Heart left ventricle (tissue), 16 donors: ENCODE measurements around the gene FER1L5. TPM values are rescaled to one million over a fixed set of nuclear protein-coding genes. Genes with fewer than 3 reads are reported as not detected.
A peak's percentile ranks its signal among the peaks of the same experiment; 100 is the strongest.

Source experiments
- ATAC-seq, 4 donors: fragments of 200-7000 bp; cut with Tn5 transposase; one replicate each; pipeline ENCODE4 v1.9.1; 2020 to 2022; ENCODE audit warnings: moderate library complexity in 4 of 4, mild to moderate bottlenecking in 3 of 4, moderate number of reproducible peaks in 1 of 4
- DNase-seq, 5 donors: peaks; one replicate each; pipeline ENCODE4 v3.0.0-alpha.2; 2020
- H3K27ac ChIP-seq, 12 donors: fragments of 200-600 bp; sonication (generic) in 4 of 12; one replicate each; pipeline versions ENCODE4 v1.5.0 to v1.8.0; 2016 to 2022; ENCODE audit warnings: mild to moderate bottlenecking in 2 of 12
- H3K27me3 ChIP-seq, 9 donors: fragments of 200-600 bp; sonication (generic) in 2 of 9; one replicate each; pipeline versions ENCODE4 v1.5.1 to v1.8.0; 2016 to 2022; ENCODE audit warnings: mild to moderate bottlenecking in 3 of 9
- H3K36me3 ChIP-seq, 9 donors: fragments of 200-600 bp; sonication (generic) in 2 of 9; one replicate each; pipeline versions ENCODE4 v1.5.0 to v1.8.0; 2018 to 2022; ENCODE audit warnings: mild to moderate bottlenecking in 2 of 9
- H3K4me1 ChIP-seq, 12 donors: fragments of 200-600 bp; sonication (generic) in 4 of 12; one replicate each; pipeline versions ENCODE4 v1.5.0 to v1.8.0; 2016 to 2022; ENCODE audit warnings: mild to moderate bottlenecking in 3 of 12
- H3K4me3 ChIP-seq, 12 donors: fragments of 200-600 bp; sonication (generic) in 4 of 12; one replicate each; pipeline versions ENCODE4 v1.5.0 to v1.8.0; 2017 to 2022; ENCODE audit warnings: mild to moderate bottlenecking in 9 of 12, moderate library complexity in 4 of 12
- H3K9me3 ChIP-seq, 12 donors: fragments of 200-600 bp; sonication (generic) in 4 of 12; one replicate each; pipeline versions ENCODE4 v1.5.0 to v1.8.0; 2016 to 2022; ENCODE audit warnings: mild to moderate bottlenecking in 1 of 12
- CTCF ChIP-seq, 12 donors: fragments of 200-600 bp; sonication (generic) in 4 of 12; IDR thresholded peaks; one replicate each; pipeline versions ENCODE4 v1.5.0 to v1.8.0; 2018 to 2022; ENCODE audit warnings: antibody characterized with exemption in 12 of 12, mild to moderate bottlenecking in 5 of 12
- POLR2A ChIP-seq, 2 donors: fragments of 450-650 bp; IDR thresholded peaks; one replicate each; pipeline ENCODE4 v1.6.1; 2017; ENCODE audit warnings: antibody characterized with exemption in 2 of 2, mild to moderate bottlenecking in 2 of 2, moderate library complexity in 2 of 2
- WGBS, 4 donors: extraction: QIAGEN DNeasy Blood & Tissue Kit in 2 of 4; methylation state at CpG; one replicate each; pipeline versions ENCODE4 v1.1.5 to v1.1.7; 2013 to 2018; 5-methylcytosine and 5-hydroxymethylcytosine counted together
- intact Hi-C, 10 donors: fragments of 100-400 bp; cut with DNase I; formaldehyde crosslinking; loops; one replicate each; pipeline versions ENCODE4 v1.11.1 to v1.14.2; 2022
- polyA plus RNA-seq, 2 donors: library from polyadenylated mRNA; stranded (reverse); fragments of 200-250 nt; gene quantifications; one replicate each; pipeline ENCODE4 v1.2.3, GENCODE V29; 2013
- total RNA-seq, 9 donors: library from RNA; depleted of rRNA in 2 of 9; stranded (reverse); fragments of >200 nt in 2 of 9; fragmentation: NEBNext Ultra II Directional in 3 of 9; extraction: Animal tissue kit (Norgen Biotek cat#: 25700) in 3 of 9; gene quantifications; one replicate each; pipeline versions ENCODE4 v1.1.0 to v1.2.4, GENCODE V29; 2016 to 2023
- donor health status: ischemic (EF 13 %, LVEDD 7.1; RV severe dilation, severe dysfunction).
- donor health status: healthy with polysubstance abuse.
- donor health status: DM: no; HTN: yes; CAD: no.
- donor health status: DM: no; HTN: no; CAD: no.
- donor health status: ischemic (EF 25% LVEDD 6.9; RV normal size, moderate dysfunction).
- donor health status: ischemic (EF 25% LVEDD 5.7; RV mildly dilated, moderate dysfunction).
- donor health status: healthy.
- donor health status: DM: yes; HTN: yes; CAD: no.
- donor health status: ischemic (EF 35%, LVEDD 5.7; RV mildly dilated, moderate dysfunction).
- donor health status: nonischemic (EF 11% LVEDD 7.7; RV severe dilation, severe dysfunction).
- donor health status: DM: yes; HTN: yes; CAD: no.
- donor health status: PGD.
- donor health status: ischemic (EF 29% LVEDD 5.4; RV normal size, mild dysfunction).
- donor health status: nonischemic (EF 23%, LVEDD 6.1; RV moderate dilation, normal function).

FER1L5 gene
- total and polyA plus RNA-seq, 11 donors: 0.01 to 0.15 (median 0.07) TPM; not detected in 7

DNA sequence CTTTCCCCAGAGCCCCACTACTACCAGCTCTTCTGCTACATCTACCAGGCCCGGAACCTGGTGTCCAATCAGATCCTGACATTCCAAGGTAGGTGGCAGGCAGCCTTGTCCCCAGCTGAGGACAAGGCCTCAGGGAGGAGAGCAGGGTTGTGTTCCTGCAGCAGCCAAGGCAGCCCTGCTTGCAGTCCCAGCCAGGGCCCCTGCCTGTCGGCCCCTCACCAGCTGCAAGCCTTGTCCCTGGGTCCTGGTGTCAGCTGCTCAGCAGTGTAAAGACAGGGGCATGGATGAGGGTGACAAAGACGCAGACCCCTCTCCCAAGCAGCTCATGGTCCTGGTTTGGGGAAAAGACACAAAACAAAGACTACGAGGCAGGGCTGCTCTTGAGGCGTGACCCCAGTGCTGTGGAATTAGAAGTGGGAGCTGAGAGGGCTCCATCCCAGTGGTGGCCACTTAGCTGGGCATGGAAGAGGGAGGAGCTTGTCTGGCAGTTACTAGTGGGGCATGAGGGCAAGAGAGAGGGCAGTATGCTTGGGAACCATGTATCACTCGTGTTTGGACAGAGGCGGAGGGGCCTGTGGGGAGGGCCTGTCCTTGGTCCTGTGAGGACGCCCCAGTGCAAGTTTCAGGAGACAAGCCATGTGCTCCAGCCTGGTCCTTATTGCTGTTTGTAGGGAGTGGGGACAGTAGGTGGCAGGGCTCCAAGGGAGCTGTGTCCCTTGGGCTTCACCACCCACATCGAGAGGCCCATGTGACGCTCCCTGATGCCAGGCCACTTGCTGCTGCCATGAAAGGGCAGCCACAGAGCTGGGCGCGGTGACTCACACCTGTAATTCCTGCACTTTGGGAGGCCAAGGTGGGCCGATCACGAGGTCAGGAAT is 49.8 kb downstream of the FER1L5 start:
- intact Hi-C loops: no loop called here
- H3K27ac ChIP-seq: no peak overlapping the region
- DNase-seq (no peak), ATAC-seq (peak in 2 of 4 donors; percentile 22 to 23)
- H3K4me3 ChIP-seq: no peak overlapping the region
- TF ChIP-seq CTCF (IDR thresholded peaks at IDR 0.05) (no peak), POLR2A (IDR thresholded peaks at IDR 0.05) (no peak)
- 78 to 88% (median 84%) methylated on average over 11 to 14 of the region's 14 CpGs for WGBS, 4 donors
- H3K4me1 ChIP-seq: no peaks in the 10 kb centered on the region
- H3K36me3 ChIP-seq: no peaks in the 10 kb centered on the region
- H3K9me3 ChIP-seq: no peaks in the 10 kb centered on the region
- H3K27me3 ChIP-seq: no peaks in the 10 kb centered on the region

- H3K4me1 ChIP-seq: no peaks in the 10 kb centered on the region
- intact Hi-C loops: no loop called here
- no peak overlapping the region for H3K4me3 ChIP-seq
- no peak overlapping the region for H3K27ac ChIP-seq
- H3K27me3 ChIP-seq: no peaks in the 10 kb centered on the region
- no peak for ATAC-seq
- H3K9me3 ChIP-seq: no peaks in the 10 kb centered on the region
- TF ChIP-seq CTCF (IDR thresholded peaks at IDR 0.05) (no peak), POLR2A (IDR thresholded peaks at IDR 0.05) (no peak)
- H3K36me3 ChIP-seq: no peaks in the 10 kb centered on the region
- DNase-seq: no peak
- WGBS, 4 donors: 81 to 93% (median 86%) methylated on average over 7 to 14 of the region's 14 CpGs
Observed at GRCh38 chr2:96693286-96694200, 51.0 kb downstream of the FER1L5 start.

DNA sequence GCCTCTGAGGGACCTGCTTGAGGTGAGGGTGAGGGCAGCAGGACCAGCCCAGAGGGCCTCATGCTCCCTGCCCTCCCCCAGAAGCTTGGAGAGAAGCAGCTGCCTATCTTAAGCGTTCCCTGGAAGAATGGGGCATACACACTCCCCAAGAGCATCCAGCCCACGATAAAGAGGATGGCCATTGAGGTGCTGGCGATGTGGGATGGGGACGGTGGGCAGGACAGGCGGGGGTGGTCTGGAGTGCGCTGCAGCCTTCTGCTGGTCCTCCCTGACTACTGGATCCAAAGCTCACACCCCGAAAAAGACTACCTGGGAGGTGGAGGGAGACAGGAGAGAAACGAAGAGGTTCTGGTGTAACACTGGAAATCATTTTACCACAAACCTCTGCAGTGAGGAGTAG is 51.7 kb downstream of the FER1L5 start:
- intact Hi-C loops: no loop called here
- WGBS, 4 donors: 88 to 93% (median 90%) methylated on average over 8 of the region's 8 CpGs

More for the DNA sequence above, 51.7 kb downstream of the FER1L5 start:
- Histone ChIP-seq H3K27ac (no peak overlapping the region), H3K36me3 (no peaks in the 10 kb centered on the region), H3K4me1 (no peaks in the 10 kb centered on the region), H3K27me3 (no peaks in the 10 kb centered on the region), H3K9me3 (no peaks in the 10 kb centered on the region), H3K4me3 (no peak overlapping the region)
- TF ChIP-seq POLR2A (IDR thresholded peaks at IDR 0.05): no peak
- no peak for TF ChIP-seq CTCF (IDR thresholded peaks at IDR 0.05)
- no peak for DNase-seq
- ATAC-seq: no peak
